GM12878 (cell line): ENCODE data around the gene DCST1. TPM values are rescaled to one million over a fixed set of nuclear protein-coding genes. Genes with fewer than 3 reads are reported as not detected.

Experiments used
- BHLHE40 ChIP-seq, 2 experiments: fragments of 450-650 bp in 1 of 2; IDR thresholded peaks; 2 replicates each; pipeline ENCODE4 v1.6.1; 2011 to 2017; ENCODE audit warnings: low read depth in 2 of 2, borderline replicate concordance in 1 of 2, improper control_type of control experiment in 1 of 2, low read length in 1 of 2, mild to moderate bottlenecking in 1 of 2
- CEBPZ ChIP-seq: fragments of 150-350 bp; IDR thresholded peaks from 2 replicates; pipeline ENCODE4 v1.6.1; 2016; ENCODE audit warnings: low read depth, low read length
- CTCF ChIP-seq, 3 experiments: IDR thresholded peaks in 2 of 3; conservative IDR thresholded peaks in 1 of 3; 2 replicates each; pipeline ENCODE4 v1.5.1; 2011; ENCODE audit warnings: low read depth in 3 of 3, low read length in 3 of 3, mild to moderate bottlenecking in 3 of 3, control low read depth in 2 of 3, moderate library complexity in 2 of 3, inconsistent platforms in 1 of 3, mixed read lengths in 1 of 3; ENCODE audit not compliant: control insufficient read depth in 2 of 3, insufficient read depth in 1 of 3; ENCODE audit errors: extremely low read depth in 1 of 3
- HCFC1 ChIP-seq: fragments of 150-350 bp; IDR thresholded peaks from 2 replicates; pipeline ENCODE4 v1.6.1; 2014; ENCODE audit warnings: low read length
- IKZF1 ChIP-seq: fragments of 450-650 bp; conservative IDR thresholded peaks from 2 replicates; pipeline ENCODE4 v1.6.1; 2017; ENCODE audit warnings: antibody characterized with exemption, mild to moderate bottlenecking
- IKZF2 ChIP-seq, 2 experiments: fragments of 450-650 bp; IDR thresholded peaks; 2 replicates each; pipeline ENCODE4 v1.6.1; 2017; ENCODE audit warnings: mild to moderate bottlenecking in 2 of 2, moderate library complexity in 2 of 2
- LARP7 ChIP-seq: fragments of 450-650 bp; IDR thresholded peaks from 2 replicates; pipeline ENCODE4 v1.6.1; 2017; ENCODE audit warnings: mild to moderate bottlenecking
- NBN ChIP-seq: fragments of 450-650 bp; IDR thresholded peaks from 2 replicates; pipeline ENCODE4 v1.6.1; 2016
- NRF1 ChIP-seq: conservative IDR thresholded peaks from 2 replicates; pipeline ENCODE4 v1.6.1; 2011; ENCODE audit warnings: mild to moderate bottlenecking, low read depth, low read length, improper control_type of control experiment
- PBX3 ChIP-seq: IDR thresholded peaks from 2 replicates; pipeline ENCODE4 v1.6.1; 2011; ENCODE audit warnings: mild to moderate bottlenecking, low read depth, low read length, moderate library complexity; ENCODE audit not compliant: insufficient replicate concordance
- POLR2AphosphoS5 ChIP-seq: IDR thresholded peaks from 2 replicates; pipeline ENCODE4 v1.6.1; 2011; ENCODE audit warnings: mild to moderate bottlenecking, low read length, inconsistent platforms
- POU2F2 ChIP-seq: IDR thresholded peaks from 3 replicates; pipeline ENCODE4 v1.6.1; 2011; ENCODE audit warnings: low read depth, mild to moderate bottlenecking, low read length, borderline replicate concordance
- RB1 ChIP-seq: fragments of 450-650 bp; formaldehyde crosslinking; IDR thresholded peaks from 2 replicates; pipeline ENCODE4 v1.6.1; 2017; ENCODE audit warnings: mild to moderate bottlenecking, borderline replicate concordance
- RCOR1 ChIP-seq: conservative IDR thresholded peaks from 2 replicates; pipeline ENCODE4 v1.6.1; 2012; ENCODE audit warnings: low read depth, low read length, improper control_type of control experiment
- RELA ChIP-seq: fragments of 450-650 bp; IDR thresholded peaks from 2 replicates; pipeline ENCODE4 v1.8.0; 2014; ENCODE audit warnings: borderline replicate concordance; ENCODE audit not compliant: partially characterized antibody
- SMAD1 ChIP-seq: fragments of 450-650 bp; IDR thresholded peaks from 2 replicates; pipeline ENCODE4 v1.6.1; 2018; ENCODE audit warnings: mild to moderate bottlenecking, low read depth; ENCODE audit not compliant: partially characterized antibody
- STAT1 ChIP-seq: fragments of 450-650 bp; conservative IDR thresholded peaks from 2 replicates; pipeline ENCODE4 v1.6.1; 2014; ENCODE audit warnings: antibody characterized with exemption, mild to moderate bottlenecking
- ZNF687 ChIP-seq: fragments of 450-650 bp; IDR thresholded peaks from 2 replicates; pipeline ENCODE4 v1.6.1; 2017; ENCODE audit warnings: mild to moderate bottlenecking, moderate library complexity
- polyA plus RNA-seq, 11 experiments: library from polyadenylated mRNA; depleted of rRNA in 4 of 11; unstranded in 6 of 11; stranded (reverse) in 5 of 11; fragments of >200 nt; fragmentation: Nextera tagmentation in 4 of 11; fragmentation: Illumina TruSeq in 1 of 11; extraction: Ambion mirVana in 4 of 11; extraction: Trizol in 1 of 11; gene quantifications; 1 replicate in 1 of 11; 2 replicates in 10 of 11; pipeline versions ENCODE4 v1.2.1 to v1.2.3, GENCODE V29; 2011 to 2016; ENCODE audit warnings: inconsistent platforms in 2 of 11, missing spikeins in 2 of 11, low read depth in 1 of 11
- total RNA-seq, 4 experiments: library from RNA; depleted of rRNA in 3 of 4; stranded (reverse); fragments of >200 nt in 3 of 4; fragmentation: Illumina TruSeq in 1 of 4; extraction: Trizol in 1 of 4; gene quantifications; 2 replicates each; pipeline versions ENCODE4 v1.2.1 to v1.2.3, GENCODE V29; 2013 to 2021

DCST1 gene
- total and polyA plus RNA-seq, 10 of the 15 experiments (the other 5 are each of a cell fraction or from before 2014, with no cell fraction given) = not detected

DNA sequence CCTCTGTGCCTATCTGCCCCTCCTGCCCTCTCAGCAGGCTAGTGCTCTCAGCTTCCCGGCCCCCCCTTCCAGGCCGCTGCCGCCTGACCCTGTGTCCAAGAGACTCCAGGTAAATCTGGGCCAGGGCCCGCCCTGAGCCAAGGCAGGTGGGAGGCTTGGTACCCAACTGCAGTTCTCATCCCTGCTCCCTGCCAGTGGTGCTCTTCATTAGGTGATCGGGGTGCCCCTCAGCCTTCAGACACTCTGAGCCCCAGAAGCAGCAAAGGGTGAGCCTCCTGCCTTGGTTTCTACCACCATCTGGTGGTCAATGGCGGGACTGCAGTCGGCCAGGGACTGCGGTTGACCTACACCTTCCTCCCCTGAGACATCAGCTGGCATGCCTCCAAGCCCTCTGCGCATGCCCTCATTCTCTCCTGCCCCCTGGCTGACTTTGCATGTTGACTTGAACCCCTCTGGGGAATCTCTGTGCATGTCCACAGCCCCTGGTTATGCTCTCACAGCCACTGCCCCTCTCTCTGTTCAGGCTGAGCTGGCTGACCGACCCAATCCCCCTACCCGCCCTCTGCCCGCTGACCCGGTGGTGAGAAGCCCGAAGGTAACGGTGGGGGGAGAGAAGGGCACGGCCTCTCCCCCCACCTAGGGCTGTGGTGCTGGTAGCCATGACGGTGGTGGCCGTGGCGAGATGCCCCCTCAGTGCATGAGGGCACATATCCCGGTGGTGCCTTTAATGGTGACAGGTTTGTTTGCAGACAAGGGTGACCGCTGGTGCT, 27.9 kb downstream of the DCST1 start (continued):
- no peak for TF ChIP-seq PBX3
- TF ChIP-seq BHLHE40 (IDR thresholded peaks at IDR 0.05; ENCODE audit: borderline replicate concordance in 1 of 2, low read depth in 2 of 2, low read length in 1 of 2) = peak; percentile 43 to 58; a peak in 2 of 4 replicates
- TF ChIP-seq POU2F2 = peak; percentile 80; the same call in 1 of the 3 replicates
- 0 out of 4 replicates have a peak, but pooled peaks of 1 of the 2 experiments have one; percentile 6 for TF ChIP-seq IKZF2 (IDR thresholded peaks at IDR 0.05)
- TF ChIP-seq CEBPZ = no peak
- TF ChIP-seq LARP7 = no peak
- peak; percentile 46; the same call in 1 of the 2 replicates for TF ChIP-seq HCFC1
- TF ChIP-seq IKZF1 = 0 out of 2 replicates have a peak, but pooled peaks have one; percentile 21
- TF ChIP-seq RB1 = peak; percentile 88; the same call in 1 of the 2 replicates
- TF ChIP-seq NBN = peak; percentile 67; the same call in 1 of the 2 replicates
- TF ChIP-seq RCOR1 = 0 out of 2 replicates have a peak, but pooled peaks have one; percentile 34
- TF ChIP-seq ZNF687 = no peak
- TF ChIP-seq RELA = no peak
- TF ChIP-seq POLR2AphosphoS5 = peak; percentile 43; the same call in 1 of the 2 replicates
- peak; percentile 60 for TF ChIP-seq NRF1
- TF ChIP-seq SMAD1 = peak; percentile 78
- peak; percentile 18; the same call in 1 of the 2 replicates for TF ChIP-seq STAT1
- peak; percentile 99 to 100 (median 99); a peak in 5 of 6 replicates for TF ChIP-seq CTCF (IDR thresholded peaks at IDR 0.05 in 2 of 3, conservative IDR thresholded peaks at IDR 0.05 in 1 of 3; ENCODE audit: control insufficient read depth in 2 of 3, extremely low read depth in 1 of 3, insufficient read depth in 1 of 3, low read depth in 3 of 3, low read length in 3 of 3)
